GM12872 (cell line): ENCODE data around the gene ABCC11.

Source experiments
- TF ChIP-seq, protein P1 (sequence below): IDR thresholded peaks from 3 replicates; pipeline ENCODE4 v1.5.1; 2011; ENCODE audit warnings: low read depth, mild to moderate bottlenecking, low read length, moderate library complexity; ENCODE audit not compliant: insufficient read depth

Gene ABCC11

DNA sequence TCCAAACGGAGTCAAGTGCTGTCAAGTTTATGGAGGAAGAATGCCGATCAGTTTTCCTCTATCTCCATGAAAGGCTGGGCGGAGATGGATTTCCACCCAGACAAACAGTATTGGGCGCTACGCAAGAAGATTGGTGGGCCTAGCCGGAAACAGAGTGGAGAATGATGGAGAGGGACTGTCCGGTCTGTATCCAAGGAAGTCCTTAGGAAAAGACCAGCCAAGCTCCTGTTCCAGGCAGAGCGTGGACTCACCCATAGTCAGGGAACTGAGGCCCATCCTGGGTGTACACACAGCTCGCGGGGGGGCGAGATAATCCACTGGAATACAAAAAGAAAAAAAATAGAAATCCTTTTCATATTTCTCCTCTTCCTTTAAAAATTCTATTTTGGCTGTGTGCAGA, 90.0 kb downstream of the ABCC11 start:
- TF ChIP-seq, protein P1, sequence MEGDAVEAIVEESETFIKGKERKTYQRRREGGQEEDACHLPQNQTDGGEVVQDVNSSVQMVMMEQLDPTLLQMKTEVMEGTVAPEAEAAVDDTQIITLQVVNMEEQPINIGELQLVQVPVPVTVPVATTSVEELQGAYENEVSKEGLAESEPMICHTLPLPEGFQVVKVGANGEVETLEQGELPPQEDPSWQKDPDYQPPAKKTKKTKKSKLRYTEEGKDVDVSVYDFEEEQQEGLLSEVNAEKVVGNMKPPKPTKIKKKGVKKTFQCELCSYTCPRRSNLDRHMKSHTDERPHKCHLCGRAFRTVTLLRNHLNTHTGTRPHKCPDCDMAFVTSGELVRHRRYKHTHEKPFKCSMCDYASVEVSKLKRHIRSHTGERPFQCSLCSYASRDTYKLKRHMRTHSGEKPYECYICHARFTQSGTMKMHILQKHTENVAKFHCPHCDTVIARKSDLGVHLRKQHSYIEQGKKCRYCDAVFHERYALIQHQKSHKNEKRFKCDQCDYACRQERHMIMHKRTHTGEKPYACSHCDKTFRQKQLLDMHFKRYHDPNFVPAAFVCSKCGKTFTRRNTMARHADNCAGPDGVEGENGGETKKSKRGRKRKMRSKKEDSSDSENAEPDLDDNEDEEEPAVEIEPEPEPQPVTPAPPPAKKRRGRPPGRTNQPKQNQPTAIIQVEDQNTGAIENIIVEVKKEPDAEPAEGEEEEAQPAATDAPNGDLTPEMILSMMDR, result no peak

DNA sequence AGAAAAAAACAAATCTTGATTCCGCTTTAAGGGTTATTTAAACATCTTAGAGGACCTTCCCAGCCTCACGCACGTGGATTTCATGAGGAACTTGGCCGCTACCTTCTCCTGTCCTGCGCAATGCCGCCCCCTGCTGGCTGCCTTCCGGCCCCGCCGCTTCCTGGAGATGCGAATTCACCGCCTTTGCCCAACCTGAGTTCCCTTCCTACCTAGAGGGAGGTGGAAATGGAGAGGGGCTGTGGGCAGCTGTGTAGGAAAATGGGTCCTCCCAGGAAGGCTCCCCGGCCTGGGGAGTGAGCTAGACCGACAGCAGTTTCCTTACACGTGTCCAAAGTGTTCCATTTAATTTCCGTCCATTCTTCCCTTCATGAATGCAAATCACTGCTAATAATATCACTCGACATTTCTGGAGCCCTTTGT, 90.5 kb downstream of the ABCC11 start:
- TF ChIP-seq, protein P1, result peak; percentile 94

GRCh38 chr16:48155926-48156789, 91.2 kb downstream of the ABCC11 start, which contains the start of gene ABCC12:
ABCC12 (minus strand) TSS chr16:48155993; CDS start chr16:48146424, 9,569 bp downstream.
- TF ChIP-seq, protein P1, result no peak

DNA sequence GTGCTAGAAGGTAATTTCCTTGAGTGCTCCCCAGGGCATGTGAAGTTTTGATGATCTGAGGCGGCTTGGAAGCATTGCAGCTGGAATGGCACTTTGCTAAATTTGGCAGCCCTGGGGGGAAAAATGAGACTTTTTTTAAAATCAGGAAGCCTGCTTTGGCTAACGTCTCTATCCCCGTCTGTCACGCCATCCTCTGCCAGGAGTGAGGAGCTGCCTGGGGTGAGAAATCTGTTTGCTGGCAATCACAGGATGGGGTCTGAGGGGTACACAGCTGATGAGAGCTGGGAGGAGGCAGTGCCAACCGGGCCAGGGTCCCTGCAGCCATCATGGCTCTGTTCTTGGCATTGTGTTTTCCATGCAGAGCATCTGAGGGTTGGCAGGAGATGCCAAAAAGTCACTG, 93.6 kb downstream of the ABCC11 start:
- TF ChIP-seq, protein P1, result no peak

DNA sequence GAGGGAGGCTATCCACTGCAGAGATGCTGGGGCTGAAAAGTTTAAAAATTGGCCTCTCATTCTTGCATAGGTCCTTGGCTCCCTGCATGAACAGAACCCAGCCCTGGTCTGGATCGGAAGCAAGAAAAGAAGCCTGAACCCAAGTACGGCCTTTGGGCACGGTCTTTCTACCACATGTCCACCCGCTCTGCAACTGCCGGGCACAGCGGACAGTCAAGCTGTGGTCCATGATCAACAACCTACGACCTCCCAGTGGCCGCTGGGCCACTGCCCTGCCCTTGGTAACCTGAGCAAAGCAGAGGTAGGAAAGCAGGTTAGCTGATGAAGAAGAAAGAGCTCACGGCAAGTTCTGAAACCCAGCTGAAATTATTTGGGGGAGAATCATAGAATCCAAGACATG, 95.1 kb downstream of the ABCC11 start:
- TF ChIP-seq, protein P1, result no peak

DNA sequence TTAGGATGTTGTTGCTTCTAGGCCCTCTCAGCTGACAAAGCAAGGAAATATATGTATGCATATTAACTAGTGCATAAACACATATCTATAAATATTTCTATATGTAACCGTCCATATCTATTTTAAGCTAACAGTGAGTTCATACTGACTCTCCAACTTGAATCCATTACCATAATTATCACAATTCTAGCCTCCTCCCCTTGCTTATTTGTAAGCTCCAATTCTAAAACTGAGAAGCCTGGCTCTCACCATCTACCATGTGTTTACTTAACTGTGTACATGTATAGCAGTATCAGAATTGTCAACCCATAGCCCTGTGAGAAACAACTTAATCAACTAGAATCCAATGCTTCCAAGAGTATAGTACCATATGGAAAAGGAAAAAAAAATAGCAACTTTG, 96.6 kb downstream of the ABCC11 start:
- TF ChIP-seq, protein P1, result no peak

GRCh38 chr16:48146710-48147109, 100.6 kb downstream of the ABCC11 start:
- TF ChIP-seq, protein P1, result no peak
